Umbilical cord (tissue), 2 donors: ENCODE results near the gene RHOV. TPM values are rescaled to one million over a fixed set of nuclear protein-coding genes. Genes with fewer than 3 reads are reported as not detected.

Experiments
- DNase-seq: peaks from one replicate; pipeline ENCODE4 v3.0.0-alpha.2; 2015; ENCODE audit warnings: low spot score
- total RNA-seq: library from RNA; depleted of rRNA; stranded (reverse); fragments of >200 nt; gene quantifications from one replicate; pipeline ENCODE4 v1.2.3, GENCODE V29; 2014; ENCODE audit warnings: low replicate concordance; ENCODE audit not compliant: insufficient read depth

RHOV gene
- total RNA-seq, 1 donor from 2014 or later: 3.6 TPM

- no peak for DNase-seq
These were observed 30.6 kb upstream of the RHOV start for GRCh38 chr15:40904552-40905201.

- DNase-seq: peak; percentile 36
These were observed 28.8 kb upstream of the RHOV start for GRCh38 chr15:40902605-40903561.

- no peak for DNase-seq
These were observed 27.0 kb upstream of the RHOV start for GRCh38 chr15:40901053-40901443.

GRCh38 chr15:40900256-40901052 is 26.4 kb upstream of the RHOV start:
- DNase-seq: no peak

GRCh38 chr15:40899536-40900207 is 25.6 kb upstream of the RHOV start:
- DNase-seq: no peak

- peak; percentile 67 for DNase-seq
These were observed 20.8 kb upstream of the RHOV start for GRCh38 chr15:40894681-40895448.

GRCh38 chr15:40893733-40894680 is 20.0 kb upstream of the RHOV start, which contains the start of gene VPS18:
TSS of gene VPS18 (plus strand) at chr15:40894450. CDS start at chr15:40894769, 319 bp downstream.
- DNase-seq: peak; percentile 98

GRCh38 chr15:40893019-40893670 is 19.1 kb upstream of the RHOV start:
- DNase-seq: no peak

GRCh38 chr15:40892447-40893012 is 18.5 kb upstream of the RHOV start:
- no peak for DNase-seq

GRCh38 chr15:40891810-40892446 is 17.9 kb upstream of the RHOV start:
- peak; percentile 63 for DNase-seq

- DNase-seq: no peak
These were observed 17.1 kb upstream of the RHOV start for GRCh38 chr15:40891138-40891537.

- no peak for DNase-seq
These were observed 15.1 kb upstream of the RHOV start for GRCh38 chr15:40889112-40889511.

GRCh38 chr15:40886586-40886985 is 12.6 kb upstream of the RHOV start:
- DNase-seq: no peak

GRCh38 chr15:40881351-40881750 is 7.3 kb upstream of the RHOV start:
- no peak for DNase-seq

- DNase-seq: no peak
These were observed 5.6 kb upstream of the RHOV start for GRCh38 chr15:40879609-40880008.

GRCh38 chr15:40878785-40879184 is 4.8 kb upstream of the RHOV start:
- peak; percentile 38 for DNase-seq

GRCh38 chr15:40877694-40878093 is 3.7 kb upstream of the RHOV start:
- no peak for DNase-seq
